NCI-H1417 (cell line): ENCODE data around the gene PLEKHM3.

Experiments
- DNase-seq, 3 experiments: peaks; one replicate each; lab custom pipeline; 2025; lab: John Stamatoyannopoulos, UW

The PLEKHM3 gene

DNA sequence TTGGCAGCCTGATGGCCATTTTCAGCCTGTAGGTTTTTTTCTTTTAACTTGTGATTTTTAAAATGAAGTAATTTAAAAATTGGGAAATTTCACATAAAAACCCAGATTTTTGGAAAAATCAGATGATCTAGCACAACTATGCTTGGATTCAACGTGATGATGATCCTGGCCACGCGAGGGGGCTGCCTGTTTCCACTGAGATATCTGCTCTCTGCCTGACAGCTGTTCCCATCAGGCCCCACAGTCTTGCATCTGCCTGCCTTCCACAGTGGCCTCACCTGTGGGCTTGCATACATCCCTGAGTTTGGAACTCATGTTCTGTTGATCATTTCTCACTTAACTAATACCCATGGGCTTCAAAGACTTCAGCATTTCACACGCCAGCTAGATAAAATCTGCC lies 163.5 kb downstream of the PLEKHM3 start:
- no peak for DNase-seq

- DNase-seq = no peak
Measured at GRCh38 chr2:207860685-207861084, 164.6 kb downstream of the PLEKHM3 start.

GRCh38 chr2:207855591-207855990 lies 169.7 kb downstream of the PLEKHM3 start:
- DNase-seq = no peak

DNA sequence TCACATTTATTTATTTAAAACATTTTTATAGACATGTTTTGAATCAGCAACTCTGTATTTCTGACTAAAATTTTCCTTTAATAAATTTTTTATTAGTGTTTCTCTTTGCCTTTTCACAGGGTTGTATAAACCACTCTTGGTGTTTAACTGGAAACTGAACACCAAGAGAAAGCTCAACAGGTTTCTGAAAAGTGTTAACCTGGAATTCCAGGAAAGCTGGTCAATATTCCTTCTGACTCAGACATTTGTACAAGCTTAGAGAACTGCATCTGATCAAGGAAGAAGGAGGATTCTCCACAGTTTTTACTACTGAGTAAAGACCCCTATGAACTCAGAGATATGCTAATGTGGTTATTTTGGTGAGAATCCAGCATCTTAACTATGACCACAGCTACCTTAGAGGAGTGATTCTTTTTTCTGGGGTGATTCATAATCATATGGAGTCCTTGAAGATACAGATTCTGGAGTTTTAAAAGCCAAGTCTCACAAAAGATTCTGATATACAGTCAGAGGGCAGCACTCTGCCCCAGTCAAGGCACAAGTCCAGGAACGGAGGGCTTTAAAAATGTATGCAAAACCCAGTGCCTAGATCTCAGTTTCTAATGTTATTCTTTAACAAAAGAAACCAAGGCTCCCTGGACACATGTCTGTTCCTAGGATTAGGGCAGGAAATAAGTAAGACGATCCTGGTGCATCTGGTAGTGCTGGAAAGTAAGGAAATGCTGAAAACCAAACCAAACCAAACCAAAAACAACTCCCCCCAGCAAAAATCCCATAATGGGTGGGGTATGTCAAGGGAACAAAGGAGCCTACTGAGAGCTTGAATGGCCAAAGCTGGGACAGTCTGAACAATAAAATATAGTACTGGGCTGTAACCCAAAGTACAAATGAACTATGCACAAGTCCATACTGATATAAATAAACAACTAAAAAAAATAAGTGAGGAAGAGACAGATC lies 170.6 kb downstream of the PLEKHM3 start:
- DNase-seq = no peak

DNA sequence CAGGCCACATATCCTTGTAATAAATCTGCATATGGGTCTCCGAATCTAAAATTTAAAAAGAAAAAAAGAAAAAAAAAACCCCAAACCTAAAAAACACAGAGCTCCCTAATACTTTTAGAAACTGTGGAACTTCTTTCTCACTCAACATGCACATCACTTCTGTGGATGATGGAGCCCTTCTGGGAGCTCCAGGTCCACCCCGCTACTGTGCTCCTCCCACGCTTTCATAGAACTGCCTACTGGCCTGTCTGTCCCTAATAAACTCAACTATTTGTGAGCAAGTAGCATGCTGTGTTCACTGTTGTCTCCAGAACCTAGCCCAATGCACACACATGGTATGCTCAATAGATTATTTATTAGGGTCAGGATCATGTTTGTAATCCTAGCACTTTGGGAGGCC lies 172.5 kb downstream of the PLEKHM3 start:
- DNase-seq = no peak

DNA sequence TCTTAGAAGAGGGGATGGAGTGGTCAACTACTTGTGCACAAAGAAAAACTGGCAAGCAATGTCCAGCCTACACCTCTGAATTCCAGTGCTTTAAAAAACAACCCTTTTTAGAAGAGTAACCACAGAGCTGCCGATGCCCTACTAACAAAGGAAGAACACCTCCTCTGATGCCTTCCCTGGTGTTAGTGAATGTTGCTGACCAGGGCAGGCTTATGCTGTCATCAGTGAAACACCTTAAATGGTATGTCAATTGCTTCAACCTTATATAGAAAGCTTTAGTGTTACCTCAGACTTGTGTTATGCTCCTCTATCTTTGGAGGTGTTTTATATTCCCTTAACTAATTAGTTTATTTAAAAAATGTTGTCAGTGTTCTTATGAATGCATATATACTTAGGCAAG lies 175.9 kb downstream of the PLEKHM3 start:
- DNase-seq = no peak

DNA sequence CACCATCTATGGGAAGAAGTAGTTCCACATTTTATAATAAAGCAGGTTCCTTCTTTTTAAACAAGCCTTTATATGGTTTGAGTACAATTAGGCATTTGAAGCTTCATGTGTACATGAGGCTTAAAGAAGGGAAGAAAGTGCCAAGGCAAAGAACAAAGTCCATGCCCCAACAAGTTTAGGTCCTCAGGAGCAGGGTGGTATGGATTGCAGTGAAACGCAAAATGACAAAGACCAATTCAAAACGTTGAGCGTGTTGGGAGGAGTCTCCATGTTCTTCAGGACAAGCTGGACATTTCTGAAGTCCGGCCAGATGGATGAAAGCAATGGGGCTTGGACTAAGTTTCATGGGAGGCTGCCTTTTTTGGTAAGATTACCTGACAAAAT lies 176.8 kb downstream of the PLEKHM3 start:
- no peak for DNase-seq

- DNase-seq = peak in 2 of 3 experiments; percentile 78 to 96
Measured at GRCh38 chr2:207847807-207848544, 177.4 kb downstream of the PLEKHM3 start.

DNA sequence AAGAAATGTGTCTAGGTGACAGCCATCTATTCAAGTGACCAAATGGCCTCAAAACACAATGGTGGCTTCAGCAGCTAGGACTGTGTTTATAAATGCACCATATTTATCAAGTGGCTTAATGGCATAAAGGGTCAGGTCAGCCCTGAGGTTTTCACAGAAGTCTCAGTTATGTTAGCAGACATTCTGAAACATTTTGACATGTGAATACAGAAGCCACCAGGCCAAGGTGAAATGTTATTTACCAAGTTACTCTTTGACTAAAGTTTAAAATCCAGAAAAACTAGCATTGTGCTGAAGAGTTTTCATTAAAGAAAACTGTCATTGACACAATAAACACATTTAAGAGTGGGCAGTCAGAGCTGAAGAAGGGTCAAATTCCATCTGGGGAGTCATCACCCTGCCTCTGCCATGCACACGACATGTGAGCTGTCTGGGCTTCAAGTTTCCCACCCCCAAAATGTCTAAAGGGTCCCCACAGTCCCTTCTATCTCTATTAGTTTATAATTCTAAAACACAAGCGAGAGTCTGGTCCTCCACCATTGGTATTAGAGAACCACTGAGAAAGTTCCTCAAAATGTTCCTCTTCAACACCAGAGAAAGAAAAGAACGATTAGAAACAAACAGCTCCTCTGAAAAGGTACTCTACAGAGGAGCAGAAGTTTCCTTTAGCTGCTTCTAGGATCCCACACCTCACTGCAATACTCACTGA lies 178.1 kb downstream of the PLEKHM3 start:
- DNase-seq = peak in 1 of 3 experiments; percentile 26

DNA sequence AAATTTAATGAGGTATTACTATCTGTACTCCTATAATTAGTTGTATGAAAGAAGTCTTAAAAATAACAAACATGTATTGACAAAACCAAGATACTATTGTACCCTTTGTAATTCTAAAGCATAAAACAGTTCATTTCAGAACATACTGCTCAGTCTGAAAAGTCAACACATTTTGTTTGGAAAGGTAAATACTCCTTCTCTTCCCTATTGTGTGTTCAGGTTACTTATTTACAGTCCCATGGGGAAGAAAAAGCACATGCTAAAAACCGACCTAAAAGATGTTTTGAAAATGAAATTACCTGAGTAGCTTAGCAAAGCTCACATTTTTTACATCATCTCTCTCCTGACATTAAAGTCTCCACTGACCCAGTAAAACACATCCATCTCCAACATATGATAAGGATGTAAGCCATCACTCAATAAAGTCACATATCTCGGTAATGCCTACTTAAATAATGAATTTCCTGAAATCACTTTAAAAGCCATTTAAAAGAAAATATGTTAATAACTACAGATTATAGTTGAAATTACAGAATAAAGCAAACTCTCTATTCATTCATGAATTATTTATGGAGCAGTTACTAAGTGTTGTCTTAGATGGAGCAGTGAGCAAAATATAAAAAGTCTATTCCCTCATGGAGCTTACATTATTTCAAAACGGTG lies 180.0 kb downstream of the PLEKHM3 start:
- DNase-seq = peak in 1 of 3 experiments; percentile 37

DNA sequence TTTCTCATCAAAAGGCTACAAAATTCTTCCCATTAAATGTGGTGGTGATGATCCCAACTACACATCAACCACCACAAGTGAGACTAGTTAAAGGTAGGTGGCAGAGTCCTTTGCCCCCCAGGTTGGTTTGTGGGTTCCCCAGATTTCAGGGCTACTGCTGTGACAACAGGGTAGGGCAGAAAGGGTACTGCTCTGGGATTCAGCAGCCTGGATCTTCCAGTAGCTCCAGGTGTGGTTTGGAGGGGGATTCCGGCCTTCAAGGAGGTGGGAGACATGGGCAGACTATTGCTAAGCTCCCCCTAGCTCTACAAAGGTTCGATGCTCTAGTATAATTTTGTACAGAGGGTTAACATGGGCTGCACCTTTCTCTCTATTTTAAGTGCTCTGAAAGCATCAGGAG lies 180.7 kb downstream of the PLEKHM3 start:
- no peak for DNase-seq

GRCh38 chr2:207840101-207840500 lies 185.2 kb downstream of the PLEKHM3 start:
- no peak for DNase-seq

- DNase-seq = no peak
Measured at GRCh38 chr2:207839575-207839974, 185.8 kb downstream of the PLEKHM3 start.

DNA sequence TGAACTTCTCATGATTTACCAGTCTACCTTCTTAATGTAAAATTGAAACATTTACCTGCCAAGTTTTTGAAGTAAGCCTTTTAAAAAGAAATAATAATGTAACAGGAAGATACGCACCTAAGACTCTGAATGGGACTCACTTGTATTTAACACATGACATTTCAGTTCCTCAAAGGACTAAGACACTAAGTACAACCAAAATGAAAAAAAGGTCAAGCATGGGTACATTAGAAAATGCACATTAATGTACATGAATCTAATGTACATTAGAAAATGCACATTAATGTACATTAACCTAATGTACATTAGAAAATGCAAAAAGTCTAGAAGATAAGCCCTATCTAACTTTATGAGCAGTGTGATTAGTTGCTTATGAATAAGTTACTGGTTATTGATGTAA lies 186.3 kb downstream of the PLEKHM3 start:
- no peak for DNase-seq

- no peak for DNase-seq
Measured at GRCh38 chr2:207836521-207837133, 188.7 kb downstream of the PLEKHM3 start.

DNA sequence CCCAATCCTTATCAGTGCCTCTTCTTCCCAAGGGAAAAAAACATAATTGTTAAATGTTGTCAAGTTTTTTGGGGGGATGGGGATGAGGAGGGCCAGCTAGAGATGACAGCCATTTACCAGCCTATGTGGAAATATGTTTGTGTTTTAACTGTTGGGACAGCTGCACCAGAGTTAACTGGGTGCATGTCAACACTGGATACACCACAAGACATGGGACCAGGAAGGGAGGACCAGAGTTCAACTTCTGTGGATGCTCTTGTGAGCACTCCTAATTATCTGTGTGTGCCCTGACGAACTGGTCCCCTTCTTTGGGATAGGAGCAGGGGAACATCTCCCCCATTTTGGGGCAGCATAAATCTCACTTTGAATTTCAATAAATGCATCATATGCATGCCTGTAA lies 189.5 kb downstream of the PLEKHM3 start:
- DNase-seq = no peak

DNA sequence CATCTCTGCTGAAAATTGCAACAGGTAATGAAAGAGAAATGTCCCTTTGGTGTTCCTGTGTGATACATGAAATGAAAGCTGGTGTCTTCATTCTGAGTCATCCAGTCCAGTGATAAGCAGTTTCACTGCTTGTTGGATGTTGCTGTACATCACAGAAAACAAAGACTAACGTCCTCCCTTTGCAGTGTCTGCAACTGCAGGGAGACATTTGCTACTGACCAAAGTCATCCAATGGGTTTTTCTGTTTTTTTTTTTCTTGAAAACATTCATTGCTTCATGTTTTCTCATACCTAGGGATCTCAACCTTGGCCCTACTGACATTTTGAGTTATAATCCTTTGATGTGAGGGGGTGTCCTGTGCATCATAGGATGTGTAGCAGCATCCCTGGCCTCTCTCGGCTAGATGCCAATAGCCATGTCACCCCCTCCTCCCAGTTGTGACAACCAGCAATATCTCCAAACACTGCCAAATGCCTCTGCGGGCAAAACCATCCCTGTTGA lies 192.0 kb downstream of the PLEKHM3 start:
- no peak for DNase-seq

- DNase-seq = no peak
Measured at GRCh38 chr2:207831584-207832248, 193.6 kb downstream of the PLEKHM3 start.

- DNase-seq = no peak
Measured at GRCh38 chr2:207830778-207831438, 194.4 kb downstream of the PLEKHM3 start.
